GM23338 (cell line): ENCODE results near the gene DMRTB1. TPM values are rescaled to one million over a fixed set of nuclear protein-coding genes. Genes with fewer than 3 reads are reported as not detected.

Source experiments
- ATAC-seq: fragments of 200-7000 bp; cut with Tn5 transposase; 3 replicates; pipeline ENCODE4 v1.9.1; 2020
- DNase-seq: peaks from one replicate; pipeline ENCODE4 v3.0.0-alpha.2; 2015; ENCODE audit warnings: low spot score
- H2AFZ ChIP-seq: fragments of 200-600 bp; sonication (generic); 2 replicates; pipeline ENCODE4 v1.8.0; 2016; ENCODE audit warnings: antibody characterized with exemption, mild to moderate bottlenecking, moderate library complexity
- H3F3A ChIP-seq: fragments of 200-600 bp; sonication (generic); replicated peaks from 2 replicates; pipeline ENCODE4 v1.8.0; 2017; ENCODE audit warnings: antibody characterized with exemption, mixed run types, low read depth
- H3K27ac ChIP-seq: fragments of 200-600 bp; sonication (generic); 2 replicates; pipeline ENCODE4 v1.6.1; 2016; ENCODE audit warnings: low read depth
- H3K27me3 ChIP-seq: fragments of 200-600 bp; sonication (generic); 2 replicates; pipeline ENCODE4 v1.8.0; 2016; ENCODE audit warnings: mild to moderate bottlenecking, mixed run types, moderate library complexity; ENCODE audit not compliant: insufficient read depth
- H3K36me3 ChIP-seq: fragments of 200-600 bp; sonication (generic); 2 replicates; pipeline ENCODE4 v1.8.0; 2016; ENCODE audit warnings: mild to moderate bottlenecking; ENCODE audit not compliant: insufficient read depth
- H3K4me1 ChIP-seq: fragments of 200-600 bp; sonication (generic); 2 replicates; pipeline ENCODE4 v1.8.0; 2016; ENCODE audit warnings: mild to moderate bottlenecking, moderate library complexity; ENCODE audit not compliant: insufficient read depth
- H3K4me2 ChIP-seq: fragments of 200-600 bp; sonication (generic); 2 replicates; pipeline ENCODE4 v1.7.1; 2017; ENCODE audit warnings: mixed run types
- H3K4me3 ChIP-seq: fragments of 200-600 bp; sonication (generic); 2 replicates; pipeline ENCODE4 v1.6.1; 2016; ENCODE audit warnings: mixed run types
- H3K79me2 ChIP-seq: fragments of 200-600 bp; sonication (generic); replicated peaks from 2 replicates; pipeline ENCODE4 v1.8.0; 2017; ENCODE audit warnings: mild to moderate bottlenecking; ENCODE audit not compliant: insufficient read depth
- H3K9me2 ChIP-seq: fragments of 200-600 bp; sonication (generic); 2 replicates; pipeline ENCODE4 v1.8.0; 2017; ENCODE audit not compliant: insufficient read depth
- H4K20me1 ChIP-seq: fragments of 200-600 bp; sonication (generic); replicated peaks from 2 replicates; pipeline ENCODE4 v1.8.0; 2017; ENCODE audit warnings: mild to moderate bottlenecking; ENCODE audit not compliant: insufficient read depth
- H3K27ac Mint-ChIP-seq: 2 replicates; pipeline ENCODE4 v1.8.0; 2020; ENCODE audit warnings: inconsistent platforms, mild to moderate bottlenecking, moderate library complexity, mixed read lengths
- H3K27me3 Mint-ChIP-seq: 3 replicates; pipeline ENCODE4 v1.8.0; 2022; ENCODE audit warnings: low read depth, mild to moderate bottlenecking, moderate library complexity, mixed read lengths, inconsistent platforms; ENCODE audit not compliant: insufficient read depth, poor library complexity
- H3K36me3 Mint-ChIP-seq: 3 replicates; pipeline ENCODE4 v1.8.0; 2021; ENCODE audit warnings: low read depth, mild to moderate bottlenecking, inconsistent platforms, moderate library complexity, mixed read lengths
- H3K4me1 Mint-ChIP-seq: 3 replicates; pipeline ENCODE4 v1.8.0; 2020; ENCODE audit warnings: mild to moderate bottlenecking, inconsistent platforms, mixed read lengths
- H3K4me3 Mint-ChIP-seq: 3 replicates; pipeline ENCODE4 v1.8.0; 2021; ENCODE audit warnings: moderate library complexity, mild to moderate bottlenecking, inconsistent platforms, mixed read lengths
- H3K9me3 Mint-ChIP-seq: 3 replicates; pipeline ENCODE4 v1.8.0; 2020; ENCODE audit warnings: moderate library complexity, mild to moderate bottlenecking, inconsistent platforms, mixed read lengths
- CREB1 ChIP-seq: fragments of 250-450 bp; sonication (Bioruptor Pico); IDR thresholded peaks from 2 replicates; pipeline ENCODE4 v1.5.0; 2020; ENCODE audit warnings: low read depth, mild to moderate bottlenecking, moderate library complexity
- EZH2 ChIP-seq: fragments of 200-600 bp; sonication (generic); IDR thresholded peaks from one replicate; pipeline ENCODE4 v1.8.0; 2017; ENCODE audit warnings: antibody characterized with exemption, mild to moderate bottlenecking, low read depth; ENCODE audit not compliant: unreplicated experiment
- EZH2phosphoT487 ChIP-seq: fragments of 200-600 bp; sonication (generic); IDR thresholded peaks from one replicate; pipeline ENCODE4 v1.8.1; 2018; ENCODE audit warnings: antibody characterized with exemption; ENCODE audit not compliant: unreplicated experiment
- JUNB ChIP-seq: IDR thresholded peaks from one replicate; pipeline ENCODE4 v1.6.1; 2016; ENCODE audit warnings: antibody characterized with exemption; ENCODE audit not compliant: unreplicated experiment
- NANOG ChIP-seq: IDR thresholded peaks from 2 replicates; pipeline ENCODE4 v1.6.1; 2016; ENCODE audit warnings: antibody characterized with exemption, borderline replicate concordance
- POLR2AphosphoS5 ChIP-seq: IDR thresholded peaks from 2 replicates; pipeline ENCODE4 v1.6.1; 2016; ENCODE audit warnings: antibody characterized with exemption, low read depth
- STAT1 ChIP-seq: IDR thresholded peaks from one replicate; pipeline ENCODE4 v1.6.1; 2016; ENCODE audit warnings: antibody characterized with exemption; ENCODE audit not compliant: unreplicated experiment
- polyA plus RNA-seq: library from polyadenylated mRNA; unstranded; fragments of >200 nt; fragmentation: Nextera tagmentation; extraction: Ambion mirVana; gene quantifications from 2 replicates; pipeline ENCODE4 v1.2.1, GENCODE V29; 2016
- total RNA-seq: library from RNA; depleted of rRNA; stranded (reverse); fragments of >200 nt; shearing (Covaris generic); gene quantifications from 2 replicates; pipeline ENCODE4 v1.2.3, GENCODE V29; 2014
- TF ChIP-seq, protein P1 (sequence below): IDR thresholded peaks from 2 replicates; pipeline ENCODE4 v1.6.1; 2016; ENCODE audit warnings: antibody characterized with exemption
- TF ChIP-seq, protein P2 (sequence below), 2 experiments: fragments of 200-600 bp in 1 of 2; sonication (generic) in 1 of 2; conservative IDR thresholded peaks; 2 replicates each; pipeline versions ENCODE4 v1.5.1 to v1.6.1; 2016 to 2017; ENCODE audit warnings: antibody characterized with exemption in 2 of 2, low read depth in 2 of 2, mild to moderate bottlenecking in 2 of 2, moderate library complexity in 1 of 2
- TF ChIP-seq, protein P3 (sequence below): IDR thresholded peaks from one replicate; pipeline ENCODE4 v1.6.1; 2018; ENCODE audit warnings: antibody characterized with exemption; ENCODE audit not compliant: unreplicated experiment
- TF ChIP-seq, protein P4 (sequence below): fragments of 250-450 bp; sonication (Bioruptor Pico); IDR thresholded peaks from 2 replicates; pipeline ENCODE4 v1.5.0; 2020; ENCODE audit warnings: mild to moderate bottlenecking, moderate library complexity

DMRTB1 gene
- total and polyA plus RNA-seq, 2 experiments from 2014 or later = 0.27 to 1.2 TPM

DNA sequence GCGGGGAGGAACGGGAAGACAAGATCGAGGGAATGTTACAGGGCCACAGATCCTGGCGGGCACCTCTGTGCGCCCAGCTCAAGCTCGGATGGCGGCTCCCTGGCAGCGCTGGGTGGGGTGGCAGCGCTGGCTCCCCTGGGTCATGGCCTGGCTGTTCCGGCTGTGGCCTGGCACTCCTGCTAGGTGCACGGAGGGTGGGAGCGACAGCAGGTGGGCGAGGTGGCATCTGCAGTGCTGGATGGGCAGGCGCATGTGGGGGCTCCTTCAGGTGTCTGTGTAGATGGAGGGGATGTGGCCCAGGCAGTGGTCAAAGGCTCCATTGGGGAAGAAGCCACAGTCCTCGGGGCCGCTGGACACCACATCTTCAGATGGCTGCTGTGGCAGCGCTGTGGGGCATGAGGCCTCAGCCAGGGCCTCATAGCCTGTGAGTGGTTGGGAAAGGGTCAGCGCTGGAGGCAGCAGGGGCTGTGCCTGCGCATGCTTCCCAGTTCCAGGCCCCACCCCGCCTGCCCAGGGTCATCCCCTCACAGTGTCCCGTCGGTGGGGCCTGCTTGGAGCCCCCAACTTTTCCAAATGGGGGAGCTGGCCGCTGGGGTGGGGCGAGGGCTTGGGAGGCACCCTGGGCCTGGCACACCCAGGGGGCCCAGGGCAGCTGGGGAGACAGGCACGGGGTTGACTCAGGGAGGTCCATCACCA is 47.3 kb downstream of the DMRTB1 start:
- Histone ChIP-seq H3K27ac (no peak overlapping the region), H3K27me3 (no peaks in the 10 kb centered on the region), H4K20me1 (no peaks in the 10 kb centered on the region), H3F3A (no peaks in the 10 kb centered on the region), H3K4me2 (no peak overlapping the region), H3K4me3 (no peak overlapping the region), H3K4me1 (peaks cover 5% of the 10 kb centered on the region; the same call in 1 of the 2 replicates), H2AFZ (no peak overlapping the region), H3K79me2 (no peaks in the 10 kb centered on the region), H3K9me2 (no peaks in the 10 kb centered on the region), H3K36me3 (no peaks in the 10 kb centered on the region)
- TF ChIP-seq, protein P1, sequence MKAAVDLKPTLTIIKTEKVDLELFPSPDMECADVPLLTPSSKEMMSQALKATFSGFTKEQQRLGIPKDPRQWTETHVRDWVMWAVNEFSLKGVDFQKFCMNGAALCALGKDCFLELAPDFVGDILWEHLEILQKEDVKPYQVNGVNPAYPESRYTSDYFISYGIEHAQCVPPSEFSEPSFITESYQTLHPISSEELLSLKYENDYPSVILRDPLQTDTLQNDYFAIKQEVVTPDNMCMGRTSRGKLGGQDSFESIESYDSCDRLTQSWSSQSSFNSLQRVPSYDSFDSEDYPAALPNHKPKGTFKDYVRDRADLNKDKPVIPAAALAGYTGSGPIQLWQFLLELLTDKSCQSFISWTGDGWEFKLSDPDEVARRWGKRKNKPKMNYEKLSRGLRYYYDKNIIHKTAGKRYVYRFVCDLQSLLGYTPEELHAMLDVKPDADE = no peak
- no peak for TF ChIP-seq EZH2
- no peak for TF ChIP-seq STAT1
- TF ChIP-seq CREB1 = no peak
- TF ChIP-seq, protein P2, sequence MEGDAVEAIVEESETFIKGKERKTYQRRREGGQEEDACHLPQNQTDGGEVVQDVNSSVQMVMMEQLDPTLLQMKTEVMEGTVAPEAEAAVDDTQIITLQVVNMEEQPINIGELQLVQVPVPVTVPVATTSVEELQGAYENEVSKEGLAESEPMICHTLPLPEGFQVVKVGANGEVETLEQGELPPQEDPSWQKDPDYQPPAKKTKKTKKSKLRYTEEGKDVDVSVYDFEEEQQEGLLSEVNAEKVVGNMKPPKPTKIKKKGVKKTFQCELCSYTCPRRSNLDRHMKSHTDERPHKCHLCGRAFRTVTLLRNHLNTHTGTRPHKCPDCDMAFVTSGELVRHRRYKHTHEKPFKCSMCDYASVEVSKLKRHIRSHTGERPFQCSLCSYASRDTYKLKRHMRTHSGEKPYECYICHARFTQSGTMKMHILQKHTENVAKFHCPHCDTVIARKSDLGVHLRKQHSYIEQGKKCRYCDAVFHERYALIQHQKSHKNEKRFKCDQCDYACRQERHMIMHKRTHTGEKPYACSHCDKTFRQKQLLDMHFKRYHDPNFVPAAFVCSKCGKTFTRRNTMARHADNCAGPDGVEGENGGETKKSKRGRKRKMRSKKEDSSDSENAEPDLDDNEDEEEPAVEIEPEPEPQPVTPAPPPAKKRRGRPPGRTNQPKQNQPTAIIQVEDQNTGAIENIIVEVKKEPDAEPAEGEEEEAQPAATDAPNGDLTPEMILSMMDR (conservative IDR thresholded peaks at IDR 0.05; ENCODE audit: low read depth in 2 of 2) = no peak
- TF ChIP-seq, protein P3, sequence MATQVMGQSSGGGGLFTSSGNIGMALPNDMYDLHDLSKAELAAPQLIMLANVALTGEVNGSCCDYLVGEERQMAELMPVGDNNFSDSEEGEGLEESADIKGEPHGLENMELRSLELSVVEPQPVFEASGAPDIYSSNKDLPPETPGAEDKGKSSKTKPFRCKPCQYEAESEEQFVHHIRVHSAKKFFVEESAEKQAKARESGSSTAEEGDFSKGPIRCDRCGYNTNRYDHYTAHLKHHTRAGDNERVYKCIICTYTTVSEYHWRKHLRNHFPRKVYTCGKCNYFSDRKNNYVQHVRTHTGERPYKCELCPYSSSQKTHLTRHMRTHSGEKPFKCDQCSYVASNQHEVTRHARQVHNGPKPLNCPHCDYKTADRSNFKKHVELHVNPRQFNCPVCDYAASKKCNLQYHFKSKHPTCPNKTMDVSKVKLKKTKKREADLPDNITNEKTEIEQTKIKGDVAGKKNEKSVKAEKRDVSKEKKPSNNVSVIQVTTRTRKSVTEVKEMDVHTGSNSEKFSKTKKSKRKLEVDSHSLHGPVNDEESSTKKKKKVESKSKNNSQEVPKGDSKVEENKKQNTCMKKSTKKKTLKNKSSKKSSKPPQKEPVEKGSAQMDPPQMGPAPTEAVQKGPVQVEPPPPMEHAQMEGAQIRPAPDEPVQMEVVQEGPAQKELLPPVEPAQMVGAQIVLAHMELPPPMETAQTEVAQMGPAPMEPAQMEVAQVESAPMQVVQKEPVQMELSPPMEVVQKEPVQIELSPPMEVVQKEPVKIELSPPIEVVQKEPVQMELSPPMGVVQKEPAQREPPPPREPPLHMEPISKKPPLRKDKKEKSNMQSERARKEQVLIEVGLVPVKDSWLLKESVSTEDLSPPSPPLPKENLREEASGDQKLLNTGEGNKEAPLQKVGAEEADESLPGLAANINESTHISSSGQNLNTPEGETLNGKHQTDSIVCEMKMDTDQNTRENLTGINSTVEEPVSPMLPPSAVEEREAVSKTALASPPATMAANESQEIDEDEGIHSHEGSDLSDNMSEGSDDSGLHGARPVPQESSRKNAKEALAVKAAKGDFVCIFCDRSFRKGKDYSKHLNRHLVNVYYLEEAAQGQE = no peak
- no peak for TF ChIP-seq EZH2phosphoT487
- TF ChIP-seq JUNB = no peak
- TF ChIP-seq NANOG = no peak
- TF ChIP-seq, protein P4, sequence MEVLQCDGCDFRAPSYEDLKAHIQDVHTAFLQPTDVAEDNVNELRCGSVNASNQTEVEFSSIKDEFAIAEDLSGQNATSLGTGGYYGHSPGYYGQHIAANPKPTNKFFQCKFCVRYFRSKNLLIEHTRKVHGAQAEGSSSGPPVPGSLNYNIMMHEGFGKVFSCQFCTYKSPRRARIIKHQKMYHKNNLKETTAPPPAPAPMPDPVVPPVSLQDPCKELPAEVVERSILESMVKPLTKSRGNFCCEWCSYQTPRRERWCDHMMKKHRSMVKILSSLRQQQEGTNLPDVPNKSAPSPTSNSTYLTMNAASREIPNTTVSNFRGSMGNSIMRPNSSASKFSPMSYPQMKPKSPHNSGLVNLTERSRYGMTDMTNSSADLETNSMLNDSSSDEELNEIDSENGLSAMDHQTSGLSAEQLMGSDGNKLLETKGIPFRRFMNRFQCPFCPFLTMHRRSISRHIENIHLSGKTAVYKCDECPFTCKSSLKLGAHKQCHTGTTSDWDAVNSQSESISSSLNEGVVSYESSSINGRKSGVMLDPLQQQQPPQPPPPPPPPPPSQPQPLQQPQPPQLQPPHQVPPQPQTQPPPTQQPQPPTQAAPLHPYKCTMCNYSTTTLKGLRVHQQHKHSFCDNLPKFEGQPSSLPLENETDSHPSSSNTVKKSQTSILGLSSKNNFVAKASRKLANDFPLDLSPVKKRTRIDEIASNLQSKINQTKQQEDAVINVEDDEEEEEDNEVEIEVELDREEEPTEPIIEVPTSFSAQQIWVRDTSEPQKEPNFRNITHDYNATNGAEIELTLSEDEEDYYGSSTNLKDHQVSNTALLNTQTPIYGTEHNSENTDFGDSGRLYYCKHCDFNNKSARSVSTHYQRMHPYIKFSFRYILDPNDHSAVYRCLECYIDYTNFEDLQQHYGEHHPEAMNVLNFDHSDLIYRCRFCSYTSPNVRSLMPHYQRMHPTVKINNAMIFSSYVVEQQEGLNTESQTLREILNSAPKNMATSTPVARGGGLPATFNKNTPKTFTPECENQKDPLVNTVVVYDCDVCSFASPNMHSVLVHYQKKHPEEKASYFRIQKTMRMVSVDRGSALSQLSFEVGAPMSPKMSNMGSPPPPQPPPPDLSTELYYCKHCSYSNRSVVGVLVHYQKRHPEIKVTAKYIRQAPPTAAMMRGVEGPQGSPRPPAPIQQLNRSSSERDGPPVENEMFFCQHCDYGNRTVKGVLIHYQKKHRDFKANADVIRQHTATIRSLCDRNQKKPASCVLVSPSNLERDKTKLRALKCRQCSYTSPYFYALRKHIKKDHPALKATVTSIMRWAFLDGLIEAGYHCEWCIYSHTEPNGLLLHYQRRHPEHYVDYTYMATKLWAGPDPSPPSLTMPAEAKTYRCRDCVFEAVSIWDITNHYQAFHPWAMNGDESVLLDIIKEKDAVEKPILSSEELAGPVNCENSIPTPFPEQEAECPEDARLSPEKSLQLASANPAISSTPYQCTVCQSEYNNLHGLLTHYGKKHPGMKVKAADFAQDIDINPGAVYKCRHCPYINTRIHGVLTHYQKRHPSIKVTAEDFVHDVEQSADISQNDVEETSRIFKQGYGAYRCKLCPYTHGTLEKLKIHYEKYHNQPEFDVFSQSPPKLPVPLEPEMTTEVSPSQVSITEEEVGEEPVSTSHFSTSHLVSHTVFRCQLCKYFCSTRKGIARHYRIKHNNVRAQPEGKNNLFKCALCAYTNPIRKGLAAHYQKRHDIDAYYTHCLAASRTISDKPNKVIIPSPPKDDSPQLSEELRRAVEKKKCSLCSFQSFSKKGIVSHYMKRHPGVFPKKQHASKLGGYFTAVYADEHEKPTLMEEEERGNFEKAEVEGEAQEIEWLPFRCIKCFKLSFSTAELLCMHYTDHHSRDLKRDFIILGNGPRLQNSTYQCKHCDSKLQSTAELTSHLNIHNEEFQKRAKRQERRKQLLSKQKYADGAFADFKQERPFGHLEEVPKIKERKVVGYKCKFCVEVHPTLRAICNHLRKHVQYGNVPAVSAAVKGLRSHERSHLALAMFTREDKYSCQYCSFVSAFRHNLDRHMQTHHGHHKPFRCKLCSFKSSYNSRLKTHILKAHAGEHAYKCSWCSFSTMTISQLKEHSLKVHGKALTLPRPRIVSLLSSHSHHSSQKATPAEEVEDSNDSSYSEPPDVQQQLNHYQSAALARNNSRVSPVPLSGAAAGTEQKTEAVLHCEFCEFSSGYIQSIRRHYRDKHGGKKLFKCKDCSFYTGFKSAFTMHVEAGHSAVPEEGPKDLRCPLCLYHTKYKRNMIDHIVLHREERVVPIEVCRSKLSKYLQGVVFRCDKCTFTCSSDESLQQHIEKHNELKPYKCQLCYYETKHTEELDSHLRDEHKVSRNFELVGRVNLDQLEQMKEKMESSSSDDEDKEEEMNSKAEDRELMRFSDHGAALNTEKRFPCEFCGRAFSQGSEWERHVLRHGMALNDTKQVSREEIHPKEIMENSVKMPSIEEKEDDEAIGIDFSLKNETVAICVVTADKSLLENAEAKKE (CRISPR knock-in tag) = no peak
- TF ChIP-seq POLR2AphosphoS5 = no peak
- Mint-ChIP-seq H3K36me3 (no peaks in the 10 kb centered on the region; the same call in 2 of the 3 replicates), H3K27ac (no peak overlapping the region), H3K4me3 (no peak overlapping the region), H3K9me3 (no peaks in the 10 kb centered on the region; the same call in 2 of the 3 replicates), H3K4me1 (peaks cover 20% of the 10 kb centered on the region), H3K27me3 (peaks cover 9% of the 10 kb centered on the region)
- no peak for ATAC-seq
- DNase-seq = no peak
